ENCODE data around the gene AOC1.

The AOC1 gene

DNA sequence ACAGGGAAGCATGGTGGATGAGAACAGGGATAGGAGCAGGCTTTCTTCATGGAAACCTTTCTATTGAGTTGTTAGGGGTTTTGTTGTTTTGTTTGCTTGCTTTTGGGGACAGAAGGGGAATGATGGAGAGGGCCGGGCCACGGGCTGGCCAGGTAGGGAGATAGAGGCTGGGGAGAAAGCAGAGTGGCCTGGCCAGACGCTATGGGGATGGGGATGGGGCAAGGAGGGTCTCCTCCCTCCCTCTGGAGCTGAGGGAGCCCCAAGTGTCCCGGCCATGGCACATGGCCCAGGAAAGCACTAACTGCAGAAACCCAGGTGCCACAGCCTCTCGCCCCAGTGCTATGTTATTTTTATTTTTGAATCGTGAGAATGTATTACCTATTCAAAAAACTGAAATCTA lies 10.0 kb downstream of the AOC1 start:
- H3K36me3 ChIP-seq = no peaks in the 10 kb centered on the region
- TF ChIP-seq, protein P1, sequence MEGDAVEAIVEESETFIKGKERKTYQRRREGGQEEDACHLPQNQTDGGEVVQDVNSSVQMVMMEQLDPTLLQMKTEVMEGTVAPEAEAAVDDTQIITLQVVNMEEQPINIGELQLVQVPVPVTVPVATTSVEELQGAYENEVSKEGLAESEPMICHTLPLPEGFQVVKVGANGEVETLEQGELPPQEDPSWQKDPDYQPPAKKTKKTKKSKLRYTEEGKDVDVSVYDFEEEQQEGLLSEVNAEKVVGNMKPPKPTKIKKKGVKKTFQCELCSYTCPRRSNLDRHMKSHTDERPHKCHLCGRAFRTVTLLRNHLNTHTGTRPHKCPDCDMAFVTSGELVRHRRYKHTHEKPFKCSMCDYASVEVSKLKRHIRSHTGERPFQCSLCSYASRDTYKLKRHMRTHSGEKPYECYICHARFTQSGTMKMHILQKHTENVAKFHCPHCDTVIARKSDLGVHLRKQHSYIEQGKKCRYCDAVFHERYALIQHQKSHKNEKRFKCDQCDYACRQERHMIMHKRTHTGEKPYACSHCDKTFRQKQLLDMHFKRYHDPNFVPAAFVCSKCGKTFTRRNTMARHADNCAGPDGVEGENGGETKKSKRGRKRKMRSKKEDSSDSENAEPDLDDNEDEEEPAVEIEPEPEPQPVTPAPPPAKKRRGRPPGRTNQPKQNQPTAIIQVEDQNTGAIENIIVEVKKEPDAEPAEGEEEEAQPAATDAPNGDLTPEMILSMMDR (IDR thresholded peaks at IDR 0.05) = no peak
- intact Hi-C loops (cut with DNase I; ENCODE audit: low total_unique reads) = no loop called here
- no peaks in the 10 kb centered on the region for H3K9me3 ChIP-seq
- H3K4me1 ChIP-seq = no peaks in the 10 kb centered on the region
- H3K27ac ChIP-seq = no peak overlapping the region
- no peak overlapping the region for H3K4me3 ChIP-seq
- H3K27me3 ChIP-seq = peaks cover 0 to 8% of the 10 kb centered on the region in 2 donors
- DNase-seq = no peak

DNA sequence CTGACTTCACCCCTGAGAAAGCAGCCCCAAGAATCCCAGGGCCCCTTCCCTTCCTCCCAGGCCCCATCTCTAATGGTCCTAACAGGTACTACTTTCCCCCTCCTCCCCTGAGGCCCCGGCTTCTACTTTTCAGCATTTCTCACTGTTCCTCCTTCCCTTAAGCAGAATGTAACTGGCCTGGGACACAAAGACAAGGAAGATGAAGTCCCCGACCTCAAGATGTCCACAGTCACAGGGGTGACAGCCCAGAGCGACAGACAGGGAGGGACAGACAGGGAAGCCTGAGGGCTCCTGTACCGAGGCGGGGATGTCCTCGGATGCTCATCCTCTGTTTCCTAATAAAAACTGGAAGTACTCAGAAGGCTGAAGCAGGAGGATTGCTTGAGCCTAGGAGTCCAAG lies 11.6 kb downstream of the AOC1 start:
- H3K27ac ChIP-seq = no peak overlapping the region
- no peak for DNase-seq
- no peaks in the 10 kb centered on the region for H3K9me3 ChIP-seq
- intact Hi-C loops (cut with DNase I; ENCODE audit: low total_unique reads) = no loop called here
- TF ChIP-seq, protein P1 (IDR thresholded peaks at IDR 0.05) = no peak
- H3K4me3 ChIP-seq = no peak overlapping the region
- no peaks in the 10 kb centered on the region for H3K4me1 ChIP-seq
- H3K36me3 ChIP-seq = no peaks in the 10 kb centered on the region
- H3K27me3 ChIP-seq = peaks cover 0 to 8% of the 10 kb centered on the region in 2 donors

DNA sequence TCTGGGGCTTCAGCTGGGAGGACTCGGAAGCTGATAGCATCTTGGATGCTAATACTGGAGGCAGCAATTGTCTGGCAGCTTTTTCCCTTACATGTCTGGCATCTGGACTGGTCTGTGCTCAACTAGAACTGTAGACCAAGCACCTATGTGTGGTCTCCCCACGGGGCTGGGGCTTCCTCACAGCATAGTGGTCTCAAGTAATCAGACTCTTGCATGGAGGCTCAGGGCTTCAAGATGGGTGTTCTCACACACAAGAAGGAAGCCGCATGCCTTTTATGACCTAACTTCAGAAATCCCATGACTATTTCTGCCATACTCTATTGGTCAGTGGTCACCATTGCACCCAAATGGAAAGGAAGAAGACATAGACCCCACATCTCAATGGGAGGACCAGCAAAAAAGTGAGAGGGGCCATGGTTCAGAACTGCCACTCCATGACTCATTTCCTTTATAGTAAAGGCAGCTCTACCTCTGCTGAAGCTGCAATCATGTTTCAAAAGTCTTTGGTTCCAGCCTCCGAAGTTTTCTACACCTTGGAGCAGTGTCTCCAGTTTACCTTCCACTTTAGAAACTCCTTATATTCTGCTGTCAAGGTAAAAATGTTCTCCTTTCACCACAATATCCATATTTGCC lies 14.7 kb downstream of the AOC1 start:
- Histone ChIP-seq H3K27me3 (peaks cover 0 to 12% of the 10 kb centered on the region in 2 donors), H3K4me1 (no peaks in the 10 kb centered on the region), H3K27ac (no peak overlapping the region), H3K4me3 (no peak overlapping the region), H3K9me3 (no peaks in the 10 kb centered on the region), H3K36me3 (no peaks in the 10 kb centered on the region)
- intact Hi-C loops (cut with DNase I; ENCODE audit: low total_unique reads) = no loop called here
- TF ChIP-seq, protein P1 (IDR thresholded peaks at IDR 0.05) = no peak
- DNase-seq = no peak

DNA sequence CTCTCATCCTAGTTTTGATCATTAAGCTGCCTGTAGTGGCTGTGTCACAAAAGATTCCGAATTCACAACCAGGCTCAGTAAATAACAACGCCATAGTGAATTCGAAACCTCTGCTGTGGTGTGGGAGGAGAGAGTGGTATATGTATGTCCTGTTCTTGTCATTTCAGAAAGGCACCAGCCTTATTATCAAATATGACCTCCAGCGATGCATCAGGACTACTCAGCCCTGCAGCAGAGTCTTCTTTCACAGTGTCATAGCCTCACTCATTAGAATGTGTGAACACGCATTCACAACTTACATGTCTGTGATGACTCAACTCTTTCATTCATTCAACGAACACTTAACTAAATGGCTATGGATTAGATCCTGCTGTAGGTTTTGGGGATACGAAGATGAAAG lies 15.3 kb downstream of the AOC1 start:
- Histone ChIP-seq H3K27me3 (peaks cover 0 to 12% of the 10 kb centered on the region in 2 donors), H3K36me3 (no peaks in the 10 kb centered on the region), H3K9me3 (no peaks in the 10 kb centered on the region), H3K4me3 (no peak overlapping the region), H3K4me1 (no peaks in the 10 kb centered on the region), H3K27ac (no peak overlapping the region)
- no peak for DNase-seq
- TF ChIP-seq, protein P1 (IDR thresholded peaks at IDR 0.05) = no peak
- intact Hi-C loops (cut with DNase I; ENCODE audit: low total_unique reads) = no loop called here

- H3K36me3 ChIP-seq = no peaks in the 10 kb centered on the region
- no peaks in the 10 kb centered on the region for H3K9me3 ChIP-seq
- no peak overlapping the region for H3K4me3 ChIP-seq
- DNase-seq = no peak
- TF ChIP-seq, protein P1 (IDR thresholded peaks at IDR 0.05) = no peak
- H3K27me3 ChIP-seq = peaks cover 0 to 4% of the 10 kb centered on the region in 2 donors
- no peaks in the 10 kb centered on the region for H3K4me1 ChIP-seq
- H3K27ac ChIP-seq = no peak overlapping the region
- intact Hi-C loops (cut with DNase I; ENCODE audit: low total_unique reads) = no loop called here
Measured at GRCh38 chr7:150869467-150869866, 17.1 kb downstream of the AOC1 start.

DNA sequence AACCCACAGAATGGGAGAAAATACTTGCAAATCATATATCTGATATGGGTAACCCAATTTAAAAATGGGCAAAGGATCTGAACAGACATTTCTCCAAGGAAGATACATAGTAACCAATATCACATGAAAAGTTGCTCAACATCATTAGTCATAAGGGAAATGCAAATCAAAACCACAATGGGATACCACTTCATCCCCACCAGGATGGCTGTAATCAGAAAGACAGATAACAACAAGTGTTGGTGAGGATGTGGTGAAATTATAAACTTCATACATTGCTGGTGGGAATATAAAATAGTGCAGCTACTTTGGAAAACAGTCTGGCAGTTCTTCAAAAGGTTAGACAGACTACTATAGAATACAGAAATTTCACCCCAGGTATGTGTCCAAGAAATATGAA lies 19.3 kb downstream of the AOC1 start:
- Histone ChIP-seq H3K9me3 (no peaks in the 10 kb centered on the region), H3K36me3 (no peaks in the 10 kb centered on the region), H3K27ac (no peak overlapping the region), H3K4me1 (no peaks in the 10 kb centered on the region), H3K4me3 (no peak overlapping the region), H3K27me3 (peaks cover 0 to 12% of the 10 kb centered on the region in 2 donors)
- TF ChIP-seq, protein P1 (IDR thresholded peaks at IDR 0.05) = no peak
- DNase-seq = no peak
- intact Hi-C loops (cut with DNase I; ENCODE audit: low total_unique reads) = no loop called here
